Measurements from ENCODE around the gene TRIM33. TPM values are rescaled to one million over a fixed set of nuclear protein-coding genes. Genes with fewer than 3 reads are reported as not detected.
"Not testable (repeated sequence)": the region's sequence is repeated elsewhere in the genome, so short reads cannot be mapped to it uniquely, and the experiment has no call there.

Gene TRIM33
- total RNA-seq, 2 experiments from 2014 or later, result 43.8 to 45.6 TPM

- peaks cover 7% of the 10 kb centered on the region for H3K4me1 Mint-ChIP-seq
- no peak for ATAC-seq (ENCODE audit: low read depth)
Measured at GRCh38 chr1:114448370-114449036, 62.5 kb downstream of the TRIM33 start.

GRCh38 chr1:114446198-114446597 lies 64.8 kb downstream of the TRIM33 start:
- H3K9me3 Mint-ChIP-seq, result no peaks in the 10 kb centered on the region
- POLR2A ChIA-PET, result interaction anchor here (1.6 kb wide), 1 partner anchor 64 kb away, joined by 4 read pairs; the partner anchor contains the start of gene TRIM33
- H3K4me1 Mint-ChIP-seq, result peaks cover 7% of the 10 kb centered on the region
- H3K27me3 Mint-ChIP-seq, result no peaks in the 10 kb centered on the region
- H3K27ac Mint-ChIP-seq, result no peak overlapping the region
- no peak overlapping the region for H3K4me3 Mint-ChIP-seq
- peaks cover 25% of the 10 kb centered on the region for H3K36me3 Mint-ChIP-seq
- DNase-seq (no peak), ATAC-seq (ENCODE audit: low read depth) (no peak)

More at GRCh38 chr1:114448370-114449036, 62.5 kb downstream of the TRIM33 start:
- peaks cover 33% of the 10 kb centered on the region for H3K36me3 Mint-ChIP-seq
- H3K27ac Mint-ChIP-seq, result no peak overlapping the region
- no peaks in the 10 kb centered on the region for H3K27me3 Mint-ChIP-seq
- H3K4me3 Mint-ChIP-seq, result no peak overlapping the region
- no peaks in the 10 kb centered on the region for H3K9me3 Mint-ChIP-seq
- POLR2A ChIA-PET, result no interaction called here
- no peak for DNase-seq

GRCh38 chr1:114443226-114443625 lies 67.8 kb downstream of the TRIM33 start:
- ATAC-seq (ENCODE audit: low read depth); H3K4me1 Mint-ChIP-seq; H3K9me3 Mint-ChIP-seq; DNase-seq; H3K27ac Mint-ChIP-seq; POLR2A ChIA-PET; H3K27me3 Mint-ChIP-seq; H3K4me3 Mint-ChIP-seq: not testable (repeated sequence)
- peaks cover 26% of the 10 kb centered on the region for H3K36me3 Mint-ChIP-seq

- ATAC-seq (ENCODE audit: low read depth), result no peak
- H3K4me1 Mint-ChIP-seq, result peaks cover 8% of the 10 kb centered on the region
- H3K36me3 Mint-ChIP-seq, result peaks cover 26% of the 10 kb centered on the region
- H3K27me3 Mint-ChIP-seq, result no peaks in the 10 kb centered on the region
- POLR2A ChIA-PET, result no interaction called here
- H3K27ac Mint-ChIP-seq, result no peak overlapping the region
- H3K4me3 Mint-ChIP-seq, result no peak overlapping the region
- H3K9me3 Mint-ChIP-seq, result no peaks in the 10 kb centered on the region
- no peak for DNase-seq
Measured at GRCh38 chr1:114441332-114441731, 69.7 kb downstream of the TRIM33 start.

- POLR2A ChIA-PET, result no interaction called here
Measured at GRCh38 chr1:114439369-114439768, 71.6 kb downstream of the TRIM33 start.

GRCh38 chr1:114437812-114438211 lies 73.2 kb downstream of the TRIM33 start:
- POLR2A ChIA-PET, result no interaction called here
- no peaks in the 10 kb centered on the region for H3K9me3 Mint-ChIP-seq
- H3K27me3 Mint-ChIP-seq, result no peaks in the 10 kb centered on the region
- no peak for DNase-seq
- no peak overlapping the region for H3K4me3 Mint-ChIP-seq
- no peak for ATAC-seq (ENCODE audit: low read depth)
- H3K4me1 Mint-ChIP-seq, result peaks cover 5% of the 10 kb centered on the region
- H3K27ac Mint-ChIP-seq, result no peak overlapping the region
- peaks cover 15% of the 10 kb centered on the region for H3K36me3 Mint-ChIP-seq

More at GRCh38 chr1:114439369-114439768, 71.6 kb downstream of the TRIM33 start:
- Mint-ChIP-seq H3K4me1 (peaks cover 10% of the 10 kb centered on the region), H3K4me3 (no peak overlapping the region), H3K27me3 (no peaks in the 10 kb centered on the region), H3K36me3 (peaks cover 21% of the 10 kb centered on the region), H3K9me3 (no peaks in the 10 kb centered on the region), H3K27ac (no peak overlapping the region)
- no peak for ATAC-seq (ENCODE audit: low read depth)
- no peak for DNase-seq

- no peaks in the 10 kb centered on the region for H3K9me3 Mint-ChIP-seq
- POLR2A ChIA-PET, result interaction anchor here (0.7 kb wide), 1 partner anchor 90 kb away, joined by 8 read pairs; no protein-coding TSS in a partner anchor
Measured at GRCh38 chr1:114436799-114437198, 74.2 kb downstream of the TRIM33 start.

GRCh38 chr1:114435088-114435715 lies 75.8 kb downstream of the TRIM33 start:
- DNase-seq, result no peak
- Mint-ChIP-seq H3K27me3 (no peaks in the 10 kb centered on the region), H3K36me3 (peaks cover 18% of the 10 kb centered on the region), H3K9me3 (no peaks in the 10 kb centered on the region), H3K27ac (no peak overlapping the region), H3K4me1 (peaks cover 12% of the 10 kb centered on the region), H3K4me3 (no peak overlapping the region)
- ATAC-seq (ENCODE audit: low read depth), result no peak
- POLR2A ChIA-PET, result no interaction called here

More at GRCh38 chr1:114436799-114437198, 74.2 kb downstream of the TRIM33 start:
- Mint-ChIP-seq H3K36me3 (peaks cover 16% of the 10 kb centered on the region), H3K27me3 (no peaks in the 10 kb centered on the region), H3K27ac (no peak overlapping the region), H3K4me3 (no peak overlapping the region), H3K4me1 (peaks cover 8% of the 10 kb centered on the region)
- ATAC-seq (ENCODE audit: low read depth) (no peak), DNase-seq (no peak)

- H3K27me3 Mint-ChIP-seq, result no peaks in the 10 kb centered on the region
Measured at GRCh38 chr1:114431026-114431425, 80.0 kb downstream of the TRIM33 start.

GRCh38 chr1:114428083-114428754 lies 82.8 kb downstream of the TRIM33 start:
- Mint-ChIP-seq H3K9me3 (no peaks in the 10 kb centered on the region), H3K4me3 (no peak overlapping the region), H3K27ac (no peak overlapping the region), H3K4me1 (peaks cover 7% of the 10 kb centered on the region), H3K36me3 (peaks cover 16% of the 10 kb centered on the region), H3K27me3 (no peaks in the 10 kb centered on the region)
- POLR2A ChIA-PET, result no interaction called here
- no peak for ATAC-seq (ENCODE audit: low read depth)
- no peak for DNase-seq

More at GRCh38 chr1:114431026-114431425, 80.0 kb downstream of the TRIM33 start:
- H3K4me1 Mint-ChIP-seq, result peaks cover 9% of the 10 kb centered on the region
- H3K36me3 Mint-ChIP-seq, result peaks cover 9% of the 10 kb centered on the region
- ATAC-seq (ENCODE audit: low read depth) (no peak), DNase-seq (no peak)
- no peaks in the 10 kb centered on the region for H3K9me3 Mint-ChIP-seq
- H3K27ac Mint-ChIP-seq, result no peak overlapping the region
- POLR2A ChIA-PET, result no interaction called here
- H3K4me3 Mint-ChIP-seq, result no peak overlapping the region

- POLR2A ChIA-PET, result no interaction called here
- ATAC-seq (ENCODE audit: low read depth) (no peak), DNase-seq (no peak)
- peaks cover 7% of the 10 kb centered on the region for H3K4me1 Mint-ChIP-seq
- H3K27me3 Mint-ChIP-seq, result no peaks in the 10 kb centered on the region
- no peak overlapping the region for H3K27ac Mint-ChIP-seq
- peaks cover 16% of the 10 kb centered on the region for H3K36me3 Mint-ChIP-seq
- no peaks in the 10 kb centered on the region for H3K9me3 Mint-ChIP-seq
- no peak overlapping the region for H3K4me3 Mint-ChIP-seq
Measured at GRCh38 chr1:114427612-114428011, 83.4 kb downstream of the TRIM33 start.

- Mint-ChIP-seq H3K27me3 (no peaks in the 10 kb centered on the region), H3K9me3 (no peaks in the 10 kb centered on the region), H3K4me3 (no peak overlapping the region), H3K27ac (no peak overlapping the region), H3K4me1 (no peaks in the 10 kb centered on the region), H3K36me3 (peaks cover 40% of the 10 kb centered on the region)
- POLR2A ChIA-PET, result no interaction called here
- ATAC-seq (ENCODE audit: low read depth) (no peak), DNase-seq (no peak)
Measured at GRCh38 chr1:114423455-114423854, 87.5 kb downstream of the TRIM33 start.

- H3K36me3 Mint-ChIP-seq, result peaks cover 57% of the 10 kb centered on the region
- POLR2A ChIA-PET; ATAC-seq (ENCODE audit: low read depth); DNase-seq; H3K4me1 Mint-ChIP-seq; H3K9me3 Mint-ChIP-seq; H3K27me3 Mint-ChIP-seq; H3K4me3 Mint-ChIP-seq: not testable (repeated sequence)
- H3K27ac Mint-ChIP-seq, result peak overlapping the region; percentile 49
Measured at GRCh38 chr1:114418948-114419347, 92.1 kb downstream of the TRIM33 start.

- Mint-ChIP-seq H3K27me3 (no peaks in the 10 kb centered on the region), H3K9me3 (no peaks in the 10 kb centered on the region), H3K27ac (no peak overlapping the region), H3K4me1 (no peaks in the 10 kb centered on the region), H3K36me3 (peaks cover 47% of the 10 kb centered on the region), H3K4me3 (no peak overlapping the region)
- no peak for DNase-seq
- no peak for ATAC-seq (ENCODE audit: low read depth)
- POLR2A ChIA-PET, result no interaction called here
Measured at GRCh38 chr1:114397601-114398000, 113.4 kb downstream of the TRIM33 start.

Measured in activated naive CD8-positive, alpha-beta T cell treated with anti-CD3 and anti-CD28 coated beads, Interleukin-2, amount 10 ng/mL, durations not matched to agents 7 days and 5 days (primary cell).